DOHH2 (cell line): ENCODE results near the gene PLEKHG4B.

Experiments used
- EZH2phosphoT487 ChIP-seq: fragments of 200-600 bp; sonication (generic); IDR thresholded peaks from 2 replicates; pipeline ENCODE4 v1.6.1; 2017; ENCODE audit warnings: borderline replicate concordance, mild to moderate bottlenecking, antibody characterized with exemption, low read length, moderate library complexity, mixed read lengths
- TF ChIP-seq, protein P1 (sequence below): fragments of 200-600 bp; sonication (generic); IDR thresholded peaks from one replicate; pipeline ENCODE4 v1.5.1; 2014; ENCODE audit warnings: antibody characterized with exemption, mild to moderate bottlenecking, low read depth, low read length; ENCODE audit not compliant: poor library complexity, severe bottlenecking

DNA sequence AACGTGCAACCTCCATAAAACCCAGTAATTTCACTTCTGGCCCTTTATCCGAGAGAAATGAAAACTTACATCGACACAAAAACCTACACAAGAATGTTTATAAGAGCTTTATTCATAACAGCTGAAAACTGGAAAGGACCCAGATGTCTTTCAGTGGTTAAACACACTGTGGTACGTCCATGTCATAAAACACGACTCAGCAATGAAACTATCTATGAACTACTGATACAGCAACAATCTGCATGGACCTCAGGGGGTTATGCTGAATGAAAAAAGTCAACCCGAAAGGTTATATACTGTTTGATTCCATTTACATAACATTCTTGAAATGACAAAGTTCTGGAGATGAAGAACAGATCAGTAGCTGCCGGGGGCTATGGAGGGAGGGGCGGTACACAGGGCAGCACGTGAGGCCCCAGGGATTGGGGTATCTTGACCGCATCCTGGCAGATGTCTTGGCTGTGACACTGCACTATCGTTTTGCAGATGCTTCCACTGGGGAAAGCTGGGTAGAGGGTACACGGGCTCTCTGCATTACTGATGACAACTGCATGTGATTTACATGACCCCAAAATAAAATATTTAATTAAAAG, 121.9 kb downstream of the PLEKHG4B start:
- TF ChIP-seq, protein P1, sequence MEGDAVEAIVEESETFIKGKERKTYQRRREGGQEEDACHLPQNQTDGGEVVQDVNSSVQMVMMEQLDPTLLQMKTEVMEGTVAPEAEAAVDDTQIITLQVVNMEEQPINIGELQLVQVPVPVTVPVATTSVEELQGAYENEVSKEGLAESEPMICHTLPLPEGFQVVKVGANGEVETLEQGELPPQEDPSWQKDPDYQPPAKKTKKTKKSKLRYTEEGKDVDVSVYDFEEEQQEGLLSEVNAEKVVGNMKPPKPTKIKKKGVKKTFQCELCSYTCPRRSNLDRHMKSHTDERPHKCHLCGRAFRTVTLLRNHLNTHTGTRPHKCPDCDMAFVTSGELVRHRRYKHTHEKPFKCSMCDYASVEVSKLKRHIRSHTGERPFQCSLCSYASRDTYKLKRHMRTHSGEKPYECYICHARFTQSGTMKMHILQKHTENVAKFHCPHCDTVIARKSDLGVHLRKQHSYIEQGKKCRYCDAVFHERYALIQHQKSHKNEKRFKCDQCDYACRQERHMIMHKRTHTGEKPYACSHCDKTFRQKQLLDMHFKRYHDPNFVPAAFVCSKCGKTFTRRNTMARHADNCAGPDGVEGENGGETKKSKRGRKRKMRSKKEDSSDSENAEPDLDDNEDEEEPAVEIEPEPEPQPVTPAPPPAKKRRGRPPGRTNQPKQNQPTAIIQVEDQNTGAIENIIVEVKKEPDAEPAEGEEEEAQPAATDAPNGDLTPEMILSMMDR, result no peak
- no peak for TF ChIP-seq EZH2phosphoT487
